OCI-LY1 (cell line): ENCODE measurements around the gene MRPL39.

Experiments
- EZH2 ChIP-seq: fragments of 200-600 bp; sonication (generic), shearing (Covaris generic); IDR thresholded peaks from 2 replicates; pipeline ENCODE4 v1.8.0; 2017; ENCODE audit warnings: borderline replicate concordance, mixed run types, mild to moderate bottlenecking, antibody characterized with exemption, low read length, moderate library complexity, mixed read lengths
- TF ChIP-seq, protein P1 (sequence below): fragments of 200-600 bp; sonication (generic), shearing (Covaris generic); IDR thresholded peaks from 2 replicates; pipeline ENCODE4 v1.5.1; 2017; ENCODE audit warnings: mild to moderate bottlenecking, antibody characterized with exemption, low read length, moderate library complexity, mixed read lengths

- TF ChIP-seq, protein P1, sequence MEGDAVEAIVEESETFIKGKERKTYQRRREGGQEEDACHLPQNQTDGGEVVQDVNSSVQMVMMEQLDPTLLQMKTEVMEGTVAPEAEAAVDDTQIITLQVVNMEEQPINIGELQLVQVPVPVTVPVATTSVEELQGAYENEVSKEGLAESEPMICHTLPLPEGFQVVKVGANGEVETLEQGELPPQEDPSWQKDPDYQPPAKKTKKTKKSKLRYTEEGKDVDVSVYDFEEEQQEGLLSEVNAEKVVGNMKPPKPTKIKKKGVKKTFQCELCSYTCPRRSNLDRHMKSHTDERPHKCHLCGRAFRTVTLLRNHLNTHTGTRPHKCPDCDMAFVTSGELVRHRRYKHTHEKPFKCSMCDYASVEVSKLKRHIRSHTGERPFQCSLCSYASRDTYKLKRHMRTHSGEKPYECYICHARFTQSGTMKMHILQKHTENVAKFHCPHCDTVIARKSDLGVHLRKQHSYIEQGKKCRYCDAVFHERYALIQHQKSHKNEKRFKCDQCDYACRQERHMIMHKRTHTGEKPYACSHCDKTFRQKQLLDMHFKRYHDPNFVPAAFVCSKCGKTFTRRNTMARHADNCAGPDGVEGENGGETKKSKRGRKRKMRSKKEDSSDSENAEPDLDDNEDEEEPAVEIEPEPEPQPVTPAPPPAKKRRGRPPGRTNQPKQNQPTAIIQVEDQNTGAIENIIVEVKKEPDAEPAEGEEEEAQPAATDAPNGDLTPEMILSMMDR, result no peak
- TF ChIP-seq EZH2, result no peak
These were observed 17.2 kb upstream of the MRPL39 start for GRCh38 chr21:25624511-25624910.
